Progenitor cell of endocrine pancreas (in vitro differentiated cells): ENCODE measurements around the gene C22orf31. TPM values are rescaled to one million over a fixed set of nuclear protein-coding genes. Genes with fewer than 3 reads are reported as not detected.

Experiments used
- DNase-seq: peaks from one replicate; pipeline ENCODE4 v3.0.0; 2021; ENCODE audit warnings: low spot score; ENCODE audit not compliant: unreplicated experiment
- H3K27ac Mint-ChIP-seq: 2 replicates; pipeline ENCODE4 v1.8.0; 2021; ENCODE audit warnings: mild to moderate bottlenecking, moderate library complexity, mixed read lengths
- H3K27me3 Mint-ChIP-seq: 2 replicates; pipeline ENCODE4 v1.8.0; 2021; ENCODE audit warnings: mixed read lengths
- H3K36me3 Mint-ChIP-seq: 2 replicates; pipeline ENCODE4 v1.8.0; 2022; ENCODE audit warnings: mixed read lengths; ENCODE audit not compliant: insufficient read depth
- H3K4me1 Mint-ChIP-seq: 2 replicates; pipeline ENCODE4 v1.8.0; 2021; ENCODE audit warnings: low read depth, mixed read lengths
- H3K4me3 Mint-ChIP-seq: 2 replicates; pipeline ENCODE4 v1.8.0; 2021; ENCODE audit warnings: low read depth, mild to moderate bottlenecking, moderate library complexity, mixed read lengths
- H3K9me3 Mint-ChIP-seq: 2 replicates; pipeline ENCODE4 v1.8.0; 2021; ENCODE audit warnings: low read depth, mixed read lengths
- CTCF ChIP-seq: fragments of 200-600 bp; sonication (generic); IDR thresholded peaks from one replicate; pipeline ENCODE4 v1.5.0; 2021; ENCODE audit warnings: antibody characterized with exemption, mild to moderate bottlenecking; ENCODE audit not compliant: unreplicated experiment
- total RNA-seq: library from RNA; stranded (reverse); gene quantifications from 2 replicates; pipeline ENCODE4 v1.2.1, GENCODE V29; 2021

C22orf31 gene
- total RNA-seq, 1 donor from 2014 or later: not detected

GRCh38 chr22:29062286-29062821 lies 723 bp upstream of the C22orf31 start:
- Mint-ChIP-seq H3K4me1 (peaks cover 9% of the 10 kb centered on the region), H3K4me3 (no peak overlapping the region), H3K36me3 (no peaks in the 10 kb centered on the region), H3K9me3 (no peaks in the 10 kb centered on the region), H3K27me3 (peaks cover 52% of the 10 kb centered on the region), H3K27ac (no peak overlapping the region)
- DNase-seq: no peak
- no peak for TF ChIP-seq CTCF

GRCh38 chr22:29060931-29061330 lies 700 bp downstream of the C22orf31 start:
- TF ChIP-seq CTCF: no peak
- no peaks in the 10 kb centered on the region for H3K9me3 Mint-ChIP-seq

GRCh38 chr22:29060251-29060869 lies 1.3 kb downstream of the C22orf31 start:
- DNase-seq: no peak
- Mint-ChIP-seq H3K27ac (no peak overlapping the region), H3K4me1 (peaks cover 7% of the 10 kb centered on the region), H3K36me3 (no peaks in the 10 kb centered on the region), H3K4me3 (no peak overlapping the region), H3K27me3 (peaks cover 45% of the 10 kb centered on the region), H3K9me3 (no peaks in the 10 kb centered on the region)
- no peak for TF ChIP-seq CTCF

More at GRCh38 chr22:29060931-29061330, 700 bp downstream of the C22orf31 start:
- Mint-ChIP-seq H3K36me3 (no peaks in the 10 kb centered on the region), H3K4me3 (no peak overlapping the region), H3K27me3 (peaks cover 45% of the 10 kb centered on the region), H3K4me1 (peaks cover 7% of the 10 kb centered on the region), H3K27ac (no peak overlapping the region)
- DNase-seq: no peak

- H3K9me3 Mint-ChIP-seq: no peaks in the 10 kb centered on the region
- peaks cover 1% of the 10 kb centered on the region for H3K36me3 Mint-ChIP-seq
- H3K27me3 Mint-ChIP-seq: peaks cover 40% of the 10 kb centered on the region
- H3K27ac Mint-ChIP-seq: no peak overlapping the region
- DNase-seq: no peak
- TF ChIP-seq CTCF: no peak
- peaks cover 9% of the 10 kb centered on the region for H3K4me1 Mint-ChIP-seq
- H3K4me3 Mint-ChIP-seq: no peak overlapping the region
Observed at GRCh38 chr22:29056472-29056871, 5.2 kb downstream of the C22orf31 start.

GRCh38 chr22:29055192-29055830 lies 6.3 kb downstream of the C22orf31 start:
- Mint-ChIP-seq H3K4me3 (no peak overlapping the region), H3K27ac (no peak overlapping the region), H3K27me3 (peaks cover 30% of the 10 kb centered on the region), H3K36me3 (peaks cover 1% of the 10 kb centered on the region), H3K4me1 (peaks cover 8% of the 10 kb centered on the region), H3K9me3 (no peaks in the 10 kb centered on the region)
- no peak for DNase-seq
- no peak for TF ChIP-seq CTCF
